ENCODE measurements around the gene TRIM44.
"Not testable (repeated sequence)": the region's sequence is repeated elsewhere in the genome, so short reads cannot be mapped to it uniquely, and the experiment has no call there.

Gene TRIM44

DNA sequence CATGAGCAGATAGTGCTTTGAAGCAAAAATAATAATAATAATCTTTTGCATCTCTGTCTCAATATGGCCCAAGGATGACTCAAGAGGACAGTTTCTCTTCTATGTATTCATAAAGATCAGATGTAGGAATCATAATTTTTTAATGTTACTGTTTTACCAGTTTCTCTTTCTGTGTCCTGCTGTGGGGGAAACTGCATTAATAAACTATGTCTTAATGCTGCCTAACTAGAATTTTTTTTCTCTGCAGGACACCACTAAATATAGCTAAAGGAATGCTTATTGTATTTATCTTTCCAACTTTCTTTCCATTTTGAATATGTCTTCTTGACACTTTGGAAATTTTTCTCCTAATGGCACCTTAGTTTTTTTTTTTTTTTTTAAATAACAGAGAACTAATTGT is 37.8 kb upstream of the TRIM44 start:
- ATAC-seq: no peak
- Mint-ChIP-seq H3K9me3 (no peaks in the 10 kb centered on the region), H3K4me1 (peaks cover 6% of the 10 kb centered on the region), H3K27me3 (peaks cover 79% of the 10 kb centered on the region), H3K4me3 (no peak overlapping the region), H3K27ac (no peak overlapping the region)
- no peak for DNase-seq

DNA sequence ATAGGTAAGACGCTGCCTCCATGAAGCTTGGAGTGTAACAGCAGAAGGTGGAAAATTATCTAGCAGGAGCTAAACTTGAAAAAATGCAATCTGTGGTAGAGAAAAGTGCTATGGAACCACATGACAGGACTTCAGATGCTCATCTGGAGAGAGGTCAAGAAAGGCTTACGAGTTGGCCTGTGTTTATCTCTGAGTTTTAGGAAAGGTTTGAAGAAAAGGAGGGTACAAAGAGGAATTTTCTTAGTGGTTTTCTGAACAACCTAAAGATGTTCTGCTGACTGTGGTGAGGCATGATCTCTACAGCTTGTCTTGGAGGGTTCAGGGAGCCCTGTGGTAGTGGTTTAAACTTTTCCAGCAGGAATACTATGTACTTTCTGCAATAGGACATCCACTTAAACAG is 36.1 kb upstream of the TRIM44 start:
- Mint-ChIP-seq H3K27ac (no peak overlapping the region), H3K9me3 (no peaks in the 10 kb centered on the region), H3K4me1 (no peaks in the 10 kb centered on the region), H3K27me3 (peaks cover 65% of the 10 kb centered on the region), H3K4me3 (no peak overlapping the region)
- ATAC-seq (no peak), DNase-seq (no peak)

DNA sequence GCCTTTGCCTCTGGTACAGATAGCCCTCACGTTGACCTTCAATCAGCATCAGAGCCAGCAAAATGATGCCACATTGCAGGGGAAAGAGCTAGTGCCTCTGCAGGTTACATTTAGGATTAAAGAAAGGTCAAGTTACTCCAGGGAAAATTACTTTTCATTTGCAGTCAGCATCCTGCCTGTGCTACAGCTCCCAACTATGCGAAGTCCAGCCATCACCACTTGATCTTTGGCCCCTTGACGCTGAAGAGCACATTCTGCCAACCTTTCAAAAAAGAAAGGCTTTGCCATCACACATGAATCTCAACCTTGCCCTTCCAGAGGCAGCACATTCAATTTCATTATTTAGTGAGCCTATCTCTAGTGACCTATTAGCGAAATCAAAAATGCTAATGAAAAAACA is 33.1 kb upstream of the TRIM44 start:
- ATAC-seq (no peak), DNase-seq (no peak)
- Mint-ChIP-seq H3K27ac (no peak overlapping the region), H3K4me1 (no peaks in the 10 kb centered on the region), H3K4me3 (no peak overlapping the region), H3K9me3 (no peaks in the 10 kb centered on the region), H3K27me3 (peaks cover 50% of the 10 kb centered on the region)

DNA sequence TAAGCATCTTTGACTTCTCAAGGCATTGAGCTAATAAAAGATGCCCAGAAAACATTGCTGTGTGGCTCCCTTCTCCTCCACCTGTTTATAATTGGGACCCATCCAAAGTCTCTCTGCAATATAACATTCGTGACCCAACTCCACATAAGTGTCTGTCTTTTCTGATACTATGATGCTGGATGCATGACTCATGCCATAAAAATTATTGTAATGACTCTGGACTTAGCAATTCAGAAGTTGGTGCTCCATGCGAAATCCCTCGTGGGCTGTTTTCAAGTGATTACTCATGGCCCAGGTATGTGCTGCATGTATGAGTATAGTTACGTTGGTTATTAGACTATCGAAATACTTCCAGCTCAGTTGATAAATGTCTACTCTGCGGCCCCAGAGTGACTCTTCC is 32.7 kb upstream of the TRIM44 start:
- Mint-ChIP-seq H3K9me3 (no peaks in the 10 kb centered on the region), H3K4me3 (no peak overlapping the region), H3K4me1 (no peaks in the 10 kb centered on the region), H3K27ac (no peak overlapping the region), H3K27me3 (peaks cover 50% of the 10 kb centered on the region)
- DNase-seq: no peak
- ATAC-seq: no peak

DNA sequence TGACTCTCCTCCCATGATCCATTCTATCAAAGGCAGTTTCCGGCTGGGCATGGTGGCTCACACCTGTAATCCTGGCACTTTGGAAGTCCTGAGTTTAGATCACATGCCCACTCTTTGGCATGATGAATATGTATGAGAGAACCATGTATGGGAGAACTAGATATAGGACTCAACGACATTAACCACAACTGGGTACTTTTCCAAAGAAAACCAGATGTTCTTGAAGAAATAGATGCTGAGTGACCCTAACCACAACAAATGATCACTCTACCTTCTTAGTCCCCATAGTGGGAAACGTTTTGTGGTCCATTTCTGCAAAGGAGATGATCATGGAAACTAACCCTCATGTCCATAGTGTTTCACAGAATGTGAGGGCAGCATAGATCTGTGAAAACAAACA is 30.7 kb upstream of the TRIM44 start:
- Mint-ChIP-seq H3K27me3 (peaks cover 35% of the 10 kb centered on the region), H3K4me3 (no peak overlapping the region), H3K9me3 (no peaks in the 10 kb centered on the region), H3K4me1 (no peaks in the 10 kb centered on the region), H3K27ac (no peak overlapping the region)
- DNase-seq (no peak), ATAC-seq (no peak)

DNA sequence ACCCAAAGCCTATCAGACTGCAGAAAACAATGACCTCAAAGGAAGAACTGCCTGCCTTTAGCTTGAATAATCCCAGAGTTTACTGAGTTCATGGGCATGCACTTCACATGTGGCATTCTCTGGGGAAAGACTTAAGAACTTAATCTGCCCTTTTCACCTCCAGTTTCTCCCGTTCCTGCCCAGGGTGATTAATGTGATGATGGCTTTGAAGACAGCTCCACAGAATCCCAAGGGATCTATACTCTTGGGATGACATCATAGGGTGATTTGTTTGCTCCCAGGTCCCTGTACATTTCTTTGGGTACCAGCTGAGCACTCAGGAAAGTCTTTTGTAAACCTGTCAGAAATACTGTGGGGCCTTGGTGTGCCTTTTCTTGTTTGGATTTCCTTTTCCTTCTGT is 30.3 kb upstream of the TRIM44 start:
- ATAC-seq (no peak), DNase-seq (no peak)
- Mint-ChIP-seq H3K4me1 (no peaks in the 10 kb centered on the region), H3K9me3 (no peaks in the 10 kb centered on the region), H3K27ac (no peak overlapping the region), H3K27me3 (peaks cover 31% of the 10 kb centered on the region), H3K4me3 (no peak overlapping the region)

DNA sequence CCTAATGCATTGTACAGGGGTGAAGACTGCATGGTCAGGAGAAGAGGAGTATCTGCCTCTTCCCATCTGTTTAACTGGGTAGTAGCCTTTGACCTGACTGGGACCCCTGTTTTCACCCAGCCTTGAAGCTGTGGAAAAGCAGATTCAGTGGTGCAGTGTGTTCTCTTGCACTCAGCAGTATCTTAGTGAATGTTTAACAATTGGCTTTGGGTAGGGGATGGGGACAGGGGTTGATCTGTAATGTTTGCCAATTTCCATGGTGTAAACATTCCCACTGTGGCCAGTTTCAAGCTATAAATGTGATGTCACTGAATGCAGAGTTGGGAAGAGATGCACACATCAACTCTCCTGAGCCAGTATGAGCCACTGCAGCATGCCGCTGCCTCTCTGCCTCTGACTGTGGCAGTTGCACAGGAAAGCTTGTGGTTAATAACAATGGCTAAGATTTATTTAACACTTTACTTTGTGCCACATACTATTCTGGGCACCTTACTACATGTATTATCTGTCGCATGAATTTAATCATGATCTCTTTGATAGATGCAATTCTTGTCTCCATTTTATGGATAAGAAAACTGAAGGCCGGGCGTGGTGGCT is 28.6 kb upstream of the TRIM44 start:
- no peak overlapping the region for H3K4me3 Mint-ChIP-seq
- no peaks in the 10 kb centered on the region for H3K4me1 Mint-ChIP-seq
- peaks cover 21% of the 10 kb centered on the region for H3K27me3 Mint-ChIP-seq
- ATAC-seq (no peak), DNase-seq (no peak)
- H3K27ac Mint-ChIP-seq: no peak overlapping the region
- H3K9me3 Mint-ChIP-seq: no peaks in the 10 kb centered on the region

DNA sequence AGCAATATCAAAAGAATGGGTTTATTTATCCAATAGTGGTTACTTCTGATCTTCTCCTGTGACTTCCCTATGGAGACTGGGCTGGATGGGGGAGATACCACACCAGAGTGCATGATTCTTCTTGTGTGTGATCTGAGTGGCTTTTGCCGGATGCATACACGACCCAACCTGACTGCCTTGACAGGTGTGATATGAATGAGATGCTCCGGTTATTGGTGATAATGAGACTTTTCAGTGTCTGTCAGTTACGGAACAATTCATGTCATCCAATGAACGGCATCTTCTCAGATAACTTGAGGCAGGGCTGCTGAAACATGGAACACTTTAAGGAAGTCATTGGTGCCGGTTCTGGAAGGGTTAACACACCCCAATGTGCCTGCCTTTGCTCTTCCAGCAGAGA is 26.6 kb upstream of the TRIM44 start:
- DNase-seq: no peak
- Mint-ChIP-seq H3K27ac (no peak overlapping the region), H3K27me3 (peaks cover 15% of the 10 kb centered on the region), H3K4me3 (no peak overlapping the region), H3K4me1 (no peaks in the 10 kb centered on the region), H3K9me3 (no peaks in the 10 kb centered on the region)
- no peak for ATAC-seq

DNA sequence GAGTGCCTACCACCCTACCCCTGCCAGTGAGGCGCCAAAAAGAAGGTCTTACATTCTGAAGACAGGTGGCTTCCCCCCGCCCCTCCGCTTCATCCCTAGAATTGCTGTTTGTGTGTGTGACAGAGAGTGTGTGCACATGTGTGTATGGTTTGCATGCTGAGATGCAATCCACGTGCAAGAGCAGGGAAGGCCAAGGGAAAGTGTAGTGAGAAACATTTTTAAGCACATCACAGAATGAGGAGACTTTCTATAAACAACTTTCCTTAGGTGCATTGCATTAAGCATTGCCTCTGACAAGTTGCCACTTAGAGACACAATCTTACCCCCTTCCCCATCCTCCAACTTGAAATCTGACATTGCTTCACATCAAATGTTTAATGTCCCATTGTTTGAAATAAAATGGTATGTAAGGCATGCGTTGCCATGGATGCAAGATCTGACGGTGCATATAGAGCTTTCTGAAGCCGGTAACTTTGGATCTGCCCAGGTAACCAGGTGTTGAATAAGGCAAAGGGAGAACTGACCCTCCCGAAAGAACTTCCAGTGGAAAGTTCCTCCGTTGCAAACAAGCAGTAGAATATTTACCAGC is 22.9 kb upstream of the TRIM44 start:
- no peak overlapping the region for H3K27ac Mint-ChIP-seq
- H3K4me3 Mint-ChIP-seq: no peak overlapping the region
- DNase-seq (no peak), ATAC-seq (no peak)
- H3K4me1 Mint-ChIP-seq: no peaks in the 10 kb centered on the region
- no peaks in the 10 kb centered on the region for H3K27me3 Mint-ChIP-seq
- H3K9me3 Mint-ChIP-seq: no peaks in the 10 kb centered on the region

DNA sequence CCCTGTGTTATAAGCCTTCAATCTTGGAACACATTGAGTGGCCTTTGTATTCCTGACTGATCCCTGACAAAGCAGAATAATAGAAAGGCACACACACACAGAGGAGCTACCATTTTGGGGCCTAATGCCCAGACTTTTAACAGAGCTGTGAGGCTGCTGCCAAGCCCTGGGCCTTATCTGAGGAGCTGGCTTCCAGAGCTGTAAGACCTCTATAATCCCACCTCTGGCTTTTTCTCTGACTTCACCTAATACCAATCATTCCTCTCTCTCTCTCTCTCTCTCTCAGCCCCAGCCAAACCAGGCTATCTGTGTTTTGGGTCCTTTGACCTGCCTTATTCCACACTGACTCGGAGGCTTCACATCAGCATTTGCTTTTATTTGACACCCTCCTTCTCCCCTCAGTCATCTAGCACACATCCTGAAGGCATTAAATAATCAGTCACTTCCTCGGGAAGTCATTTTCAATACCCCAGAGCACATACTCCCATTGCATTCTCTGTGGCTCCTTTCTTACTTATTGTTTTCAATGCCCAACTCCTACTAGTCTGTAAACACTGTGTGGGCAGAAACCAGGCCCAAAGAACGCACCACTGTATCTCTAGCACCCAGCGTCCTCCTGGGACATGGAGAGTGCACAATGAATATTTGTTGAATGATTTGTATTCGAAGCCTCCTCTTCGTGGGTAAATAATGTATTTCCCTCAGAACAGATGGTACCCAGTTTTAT is 21.2 kb upstream of the TRIM44 start:
- no peaks in the 10 kb centered on the region for H3K4me1 Mint-ChIP-seq
- no peak for DNase-seq
- H3K4me3 Mint-ChIP-seq: no peak overlapping the region
- no peaks in the 10 kb centered on the region for H3K27me3 Mint-ChIP-seq
- H3K9me3 Mint-ChIP-seq: no peaks in the 10 kb centered on the region
- H3K27ac Mint-ChIP-seq: peak overlapping the region in 1 of 2 donors; percentile 60
- no peak for ATAC-seq

DNA sequence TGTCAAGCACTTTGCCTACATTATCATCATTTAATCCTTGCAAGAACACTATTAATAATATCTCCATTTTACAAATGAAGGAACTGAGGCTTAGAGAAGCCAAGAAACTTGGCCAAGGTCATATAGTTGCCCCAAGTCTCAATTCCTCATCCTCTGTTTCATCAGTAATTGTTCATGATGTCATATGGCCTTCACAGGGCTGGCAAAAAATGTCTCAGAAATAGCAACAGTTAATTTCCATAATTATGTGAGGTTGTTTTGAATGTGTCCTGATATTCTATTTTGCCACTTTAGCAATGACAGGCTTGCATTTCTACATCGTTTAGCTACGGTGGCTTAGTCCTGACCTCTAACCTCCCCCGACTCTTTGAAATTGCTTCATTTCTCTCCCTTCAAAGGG is 20.6 kb upstream of the TRIM44 start:
- no peak overlapping the region for H3K4me3 Mint-ChIP-seq
- no peak overlapping the region for H3K27ac Mint-ChIP-seq
- DNase-seq (no peak), ATAC-seq (no peak)
- H3K9me3 Mint-ChIP-seq: no peaks in the 10 kb centered on the region
- no peaks in the 10 kb centered on the region for H3K4me1 Mint-ChIP-seq
- peaks cover 4% of the 10 kb centered on the region for H3K27me3 Mint-ChIP-seq

DNA sequence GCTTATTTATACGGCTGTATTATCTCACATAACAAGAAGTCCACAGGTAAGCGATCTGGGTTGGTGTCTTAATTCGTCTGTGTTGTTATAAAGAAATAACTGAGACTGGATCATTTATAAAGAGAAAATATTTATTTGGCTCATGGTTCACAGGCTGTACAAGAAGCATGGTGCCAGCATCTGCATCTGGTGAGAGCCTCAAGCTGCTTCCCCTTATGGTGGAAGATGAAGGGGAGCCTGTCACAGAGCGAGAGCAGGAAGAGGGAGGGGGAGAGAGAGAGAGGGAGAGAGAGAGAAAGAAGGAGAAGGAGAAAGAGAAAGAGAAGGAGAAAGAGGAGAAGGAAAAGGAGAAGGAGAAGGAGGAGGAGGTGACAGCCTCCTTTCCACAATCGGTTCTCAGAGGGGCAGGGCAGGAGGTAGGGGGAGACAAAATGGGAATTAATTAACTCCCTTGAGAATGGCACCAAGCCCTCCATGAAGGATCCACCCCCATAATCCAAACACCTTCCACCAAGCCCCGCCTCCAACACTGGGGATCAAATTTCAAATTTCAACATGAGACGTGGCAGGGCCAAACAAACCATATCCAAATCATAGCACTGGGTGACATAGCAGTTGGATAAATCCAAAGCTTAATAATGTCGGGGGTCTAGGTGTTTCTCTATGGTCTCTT is 15.0 kb upstream of the TRIM44 start:
- H3K9me3 Mint-ChIP-seq: no peaks in the 10 kb centered on the region
- DNase-seq: no peak
- no peak overlapping the region for H3K27ac Mint-ChIP-seq
- H3K27me3 Mint-ChIP-seq: peaks cover 36% of the 10 kb centered on the region
- no peak for ATAC-seq
- no peaks in the 10 kb centered on the region for H3K4me1 Mint-ChIP-seq
- no peak overlapping the region for H3K4me3 Mint-ChIP-seq

DNA sequence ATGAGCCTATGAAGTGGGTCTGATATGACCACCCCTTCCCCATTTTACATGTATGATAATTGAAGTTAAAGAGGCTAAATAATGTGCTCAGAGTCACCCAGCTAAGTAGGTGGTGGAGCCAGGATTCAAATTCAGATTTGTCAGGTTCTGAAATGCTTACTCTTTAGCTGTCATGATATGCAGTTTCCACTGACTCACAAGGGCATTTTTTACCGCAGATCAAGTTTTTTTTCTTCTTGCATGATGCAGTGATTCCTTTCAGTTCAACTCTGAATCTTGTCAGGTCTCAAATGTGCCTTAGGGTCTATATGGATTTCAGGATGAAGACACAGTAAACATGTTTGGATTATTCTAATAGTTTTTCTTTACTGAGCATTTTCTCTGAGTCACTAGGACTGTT is 12.6 kb upstream of the TRIM44 start:
- no peak overlapping the region for H3K4me3 Mint-ChIP-seq
- ATAC-seq: peak; percentile 46

DNA sequence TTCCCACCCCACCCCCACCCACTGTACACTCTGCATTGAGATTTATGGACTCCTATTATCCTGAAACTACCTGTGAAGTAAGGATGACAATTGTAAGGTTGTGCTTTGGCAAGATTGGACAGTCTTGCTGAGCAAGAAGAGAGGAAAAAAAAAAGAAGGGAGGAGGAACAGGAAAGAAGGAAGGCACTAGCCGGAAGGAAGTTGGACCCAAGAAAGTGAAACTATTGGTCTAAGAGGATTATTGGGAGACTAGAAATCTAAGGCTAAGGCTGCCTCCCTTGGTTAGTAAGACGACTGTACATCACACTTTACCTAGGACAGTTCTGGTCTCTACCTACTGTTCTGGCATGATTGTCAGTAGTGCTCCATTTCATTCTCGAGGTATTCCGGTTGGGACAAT is 12.1 kb upstream of the TRIM44 start:
- Mint-ChIP-seq H3K27ac (no peak overlapping the region), H3K9me3 (no peaks in the 10 kb centered on the region), H3K4me3 (no peak overlapping the region), H3K27me3 (peaks cover 64% of the 10 kb centered on the region), H3K4me1 (no peaks in the 10 kb centered on the region)
- ATAC-seq (no peak), DNase-seq (no peak)

More for the DNA sequence above, 12.6 kb upstream of the TRIM44 start:
- no peak for DNase-seq
- H3K4me1 Mint-ChIP-seq: no peaks in the 10 kb centered on the region
- H3K27ac Mint-ChIP-seq: no peak overlapping the region
- peaks cover 59% of the 10 kb centered on the region for H3K27me3 Mint-ChIP-seq
- no peaks in the 10 kb centered on the region for H3K9me3 Mint-ChIP-seq

DNA sequence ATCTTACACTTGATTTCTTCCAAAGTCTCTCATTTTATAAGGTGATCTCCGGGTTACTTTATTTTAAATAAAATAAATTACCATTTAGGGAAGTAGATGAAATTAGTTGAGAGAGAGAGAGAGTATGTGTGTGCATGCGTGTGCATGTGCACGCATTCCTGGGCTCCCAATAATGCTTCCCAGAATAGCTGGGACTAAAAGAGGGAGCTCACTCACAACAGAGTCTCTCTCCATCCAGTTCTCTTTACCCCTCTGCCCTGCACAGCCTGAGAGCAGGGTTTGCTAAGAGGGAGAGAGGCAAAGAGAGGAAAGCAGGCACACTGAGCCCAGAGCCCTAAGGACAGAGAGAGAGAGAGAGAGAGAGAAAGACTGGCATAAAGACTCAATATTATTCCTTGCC is 11.3 kb upstream of the TRIM44 start:
- Mint-ChIP-seq H3K4me1 (no peaks in the 10 kb centered on the region), H3K4me3 (no peak overlapping the region), H3K27ac (no peak overlapping the region), H3K9me3 (no peaks in the 10 kb centered on the region), H3K27me3 (peaks cover 72% of the 10 kb centered on the region)
- no peak for DNase-seq
- ATAC-seq: no peak

DNA sequence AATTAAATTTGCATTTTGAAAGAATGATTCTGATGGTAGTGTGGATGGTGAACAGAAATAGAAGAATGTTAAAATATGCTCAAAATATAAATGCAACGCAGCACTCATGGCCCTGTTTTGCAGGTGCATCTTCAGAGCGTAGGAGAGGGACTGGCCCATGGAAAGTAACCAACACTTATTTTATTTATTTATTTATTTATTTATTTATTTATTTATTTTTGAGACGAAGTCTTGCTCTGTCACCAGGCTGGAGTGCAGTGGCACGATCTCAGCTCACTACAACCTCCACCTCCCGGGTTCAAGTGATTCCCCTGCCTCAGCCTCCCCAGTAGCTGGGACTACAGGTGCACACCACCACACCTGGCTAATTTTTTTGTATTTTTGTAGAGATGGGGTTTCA is 9.8 kb upstream of the TRIM44 start:
- not testable (repeated sequence) for H3K4me3 Mint-ChIP-seq, H3K27ac Mint-ChIP-seq, H3K4me1 Mint-ChIP-seq, H3K9me3 Mint-ChIP-seq, DNase-seq, ATAC-seq
- peaks cover 75% of the 10 kb centered on the region for H3K27me3 Mint-ChIP-seq

Data from stimulated activated naive CD8-positive, alpha-beta T cell treated with anti-CD3 and anti-CD28 coated beads, Interleukin-15, amount 100 ng/mL, for 72 hours (primary cell).